ENCODE results near the gene RSRC1. TPM values are rescaled to one million over a fixed set of nuclear protein-coding genes. Genes with fewer than 3 reads are reported as not detected.

RSRC1 gene
- total and polyA plus RNA-seq, 2 of the 8 experiments (the other 6 are each of a cell fraction or from before 2014, with no cell fraction given), result 2.0 to 27.9 TPM

GRCh38 chr3:158563076-158563475 lies 453.2 kb downstream of the RSRC1 start:
- Histone ChIP-seq H3K56ac (replicated peaks; ENCODE audit: insufficient read length, low read depth, low read length) (no peak overlapping the region), H3K79me1 (ENCODE audit: low read depth, low read length) (no peaks in the 10 kb centered on the region), H2BK120ac (replicated peaks; ENCODE audit: low read depth, low read length) (no peak overlapping the region), H4K20me1 (replicated peaks in 1 of 2; ENCODE audit: control insufficient read depth in 1 of 2, insufficient read depth in 2 of 2, low read length in 2 of 2) (no peaks in the 10 kb centered on the region), H2AK5ac (ENCODE audit: low read depth, low read length) (no peak overlapping the region), H3K36me3 (ENCODE audit: control insufficient read depth in 2 of 4, insufficient read depth in 4 of 4, low read length in 3 of 4) (no peaks in the 10 kb centered on the region), H2BK15ac (ENCODE audit: low read length) (no peak overlapping the region), H3K4me1 (replicated peaks in 1 of 4; ENCODE audit: control insufficient read depth in 3 of 4, insufficient read depth in 4 of 4, low read length in 3 of 4) (no peaks in the 10 kb centered on the region), H3K79me2 (ENCODE audit: control insufficient read depth in 1 of 2, insufficient read depth in 2 of 2, low read length in 2 of 2) (no peaks in the 10 kb centered on the region), H3K23ac (ENCODE audit: insufficient read length) (no peak overlapping the region), H4K8ac (ENCODE audit: extremely low read depth, insufficient read depth, low read length) (no peak overlapping the region), H3K9me3 (ENCODE audit: insufficient read depth in 2 of 2, low read depth in 1 of 2, low read length in 1 of 2) (no peaks in the 10 kb centered on the region), H3K14ac (ENCODE audit: insufficient read length) (no peak overlapping the region), H3K9ac (replicated peaks in 1 of 4; ENCODE audit: extremely low read depth in 1 of 4, low read depth in 3 of 4, low read length in 3 of 4) (no peak overlapping the region), H3K4ac (replicated peaks; ENCODE audit: insufficient read length, low read depth, low read length) (no peak overlapping the region), H2BK12ac (ENCODE audit: low read depth, low read length) (no peak overlapping the region), H4K5ac (ENCODE audit: insufficient read length, low read depth, low read length) (no peak overlapping the region), H2BK5ac (ENCODE audit: low read depth, low read length) (no peak overlapping the region), H2AFZ (ENCODE audit: low read length) (no peak overlapping the region), H2BK20ac (ENCODE audit: low read length) (no peak overlapping the region), H4K91ac (replicated peaks; ENCODE audit: insufficient read length, low read length) (no peak overlapping the region), H3K27ac (ENCODE audit: low read depth, low read length) (no peak overlapping the region), H3K18ac (ENCODE audit: extremely low read depth, low read length) (no peak overlapping the region), H3K23me2 (ENCODE audit: low read depth, low read length) (peaks cover 1% of the 10 kb centered on the region; the same call in 1 of the 2 replicates), H3K4me3 (ENCODE audit: extremely low read depth in 1 of 4, insufficient read depth in 2 of 4, low read depth in 3 of 4, low read length in 4 of 4) (no peak overlapping the region), H3K4me2 (ENCODE audit: insufficient read depth in 1 of 2, low read depth in 2 of 2, low read length in 2 of 2) (no peak overlapping the region), H3K27me3 (replicated peaks in 1 of 4; ENCODE audit: control insufficient read depth in 3 of 4, extremely low read depth in 1 of 4, insufficient read depth in 3 of 4, low read length in 3 of 4) (no peaks in the 10 kb centered on the region)
- FAIRE-seq, result no peak
- POLR2A ChIA-PET (ENCODE audit: partially characterized antibody), result no interaction called here
- CTCF ChIA-PET (ENCODE audit: partially characterized antibody), result interaction anchor here (0.9 to 2.4 kb wide), 4 partner anchors 8 to 23 kb away, joined by 4 to 13 read pairs (median 5); partner anchors contain the start of gene MLF1
- DNase-seq (ENCODE audit: low read depth in 1 of 2, low spot score in 2 of 2), result no peak
- TF ChIP-seq CTBP2 (IDR thresholded peaks at IDR 0.05; ENCODE audit: borderline replicate concordance, insufficient read depth, insufficient read length, low read length) (no peak), GABPA (IDR thresholded peaks at IDR 0.05; ENCODE audit: borderline replicate concordance, insufficient read depth, low read length) (no peak), RXRA (IDR thresholded peaks at IDR 0.05; ENCODE audit: insufficient read depth, low read depth, low read length) (no peak), E2F6 (IDR thresholded peaks at IDR 0.05) (no peak), EZH2 (IDR thresholded peaks at IDR 0.05; ENCODE audit: low read depth, low read length, severe bottlenecking) (no peak), CHD1 (IDR thresholded peaks at IDR 0.05; ENCODE audit: low read depth, low read length) (no peak), KDM1A (IDR thresholded peaks at IDR 0.05; ENCODE audit: borderline replicate concordance, low read length) (no peak), FOSL1 (IDR thresholded peaks at IDR 0.05; ENCODE audit: insufficient read depth, low read depth, low read length) (no peak), CBX5 (IDR thresholded peaks at IDR 0.05; ENCODE audit: low read depth, low read length) (no peak), RNF2 (IDR thresholded peaks at IDR 0.05; ENCODE audit: borderline replicate concordance, low read depth, low read length, missing control alignments, poor library complexity, severe bottlenecking) (no peak), RBBP5 (IDR thresholded peaks at IDR 0.05; ENCODE audit: borderline replicate concordance, low read depth, low read length) (no peak)
- TF ChIP-seq, protein P1, sequence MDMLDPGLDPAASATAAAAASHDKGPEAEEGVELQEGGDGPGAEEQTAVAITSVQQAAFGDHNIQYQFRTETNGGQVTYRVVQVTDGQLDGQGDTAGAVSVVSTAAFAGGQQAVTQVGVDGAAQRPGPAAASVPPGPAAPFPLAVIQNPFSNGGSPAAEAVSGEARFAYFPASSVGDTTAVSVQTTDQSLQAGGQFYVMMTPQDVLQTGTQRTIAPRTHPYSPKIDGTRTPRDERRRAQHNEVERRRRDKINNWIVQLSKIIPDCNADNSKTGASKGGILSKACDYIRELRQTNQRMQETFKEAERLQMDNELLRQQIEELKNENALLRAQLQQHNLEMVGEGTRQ (IDR thresholded peaks at IDR 0.05; ENCODE audit: low read length), result no peak

All from H1 (cell line).